Measurements from ENCODE around the gene FAAP20.

Gene FAAP20

DNA sequence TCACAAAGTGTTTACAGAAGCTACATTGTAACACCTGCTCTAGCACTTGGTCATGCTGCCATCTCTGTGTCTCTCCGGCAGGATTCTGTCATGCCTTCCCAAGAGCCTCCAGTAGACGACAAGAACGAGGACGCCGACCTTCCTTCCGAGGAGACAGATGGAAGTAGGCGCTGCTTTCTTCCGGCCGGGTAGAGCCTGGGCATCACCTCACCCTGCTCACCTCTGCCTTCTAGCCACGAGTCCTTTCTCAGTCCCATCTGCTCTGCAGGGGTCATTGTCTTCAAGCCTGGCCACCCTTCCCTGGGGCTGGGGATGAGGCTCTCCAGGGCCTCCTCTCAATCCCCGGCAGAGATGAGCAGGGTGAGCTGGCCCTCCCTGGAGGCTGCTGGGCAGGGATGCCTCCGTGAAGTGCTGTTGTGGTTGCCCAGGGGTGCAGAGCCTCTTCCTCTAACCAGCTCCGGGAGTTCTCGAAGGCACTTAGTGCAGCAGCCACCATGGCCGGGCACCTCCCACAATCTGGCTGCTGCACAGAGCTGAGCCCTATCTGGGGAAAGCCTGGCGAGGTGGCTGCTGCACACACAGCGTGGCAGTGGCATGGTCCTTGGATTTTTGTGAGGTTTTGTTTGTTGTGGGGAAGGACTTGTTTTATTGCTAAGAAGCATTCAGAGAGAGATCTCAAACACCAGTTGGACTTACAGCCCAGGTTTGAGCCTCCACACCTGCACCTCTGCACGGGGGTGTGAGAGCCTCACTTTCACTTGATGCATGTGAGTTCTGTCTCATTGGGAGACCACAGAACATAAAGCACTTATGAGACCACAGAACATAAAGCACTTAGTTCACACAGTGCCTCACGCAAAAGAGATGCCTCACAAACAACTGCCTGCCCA lies 48.4 kb downstream of the FAAP20 start:
- Histone ChIP-seq H3F3A (ENCODE audit: low read depth) (no peaks in the 10 kb centered on the region), H3K9me3 (ENCODE audit: insufficient read depth, low read depth, low read length) (no peaks in the 10 kb centered on the region), H3K36me3 (ENCODE audit: insufficient read depth, low read length) (no peaks in the 10 kb centered on the region), H3K27me3 (ENCODE audit: insufficient read depth, low read length, poor library complexity, severe bottlenecking) (no peaks in the 10 kb centered on the region), H3K4me1 (ENCODE audit: insufficient read depth, low read length, poor library complexity, severe bottlenecking) (peaks cover 47% of the 10 kb centered on the region), H3K4me2 (ENCODE audit: low read depth, low read length, poor library complexity, severe bottlenecking) (peak overlapping the region; percentile 44), H3K79me2 (ENCODE audit: insufficient read depth, low read length) (no peaks in the 10 kb centered on the region), H3K9me2 (replicated peaks; ENCODE audit: low read depth, low read length) (no peaks in the 10 kb centered on the region), H2AFZ (ENCODE audit: low read length) (peak overlapping the region; percentile 23; the same call in 1 of the 2 replicates), H4K20me1 (ENCODE audit: insufficient read depth, low read length, poor library complexity, severe bottlenecking) (no peaks in the 10 kb centered on the region), H3K9ac (ENCODE audit: low read depth, low read length, poor library complexity, severe bottlenecking) (no peak overlapping the region), H3K4me3 (ENCODE audit: low read length, poor library complexity, severe bottlenecking) (peak overlapping the region; percentile 17)
- no peak for TF ChIP-seq EZH2phosphoT487 (IDR thresholded peaks at IDR 0.05; ENCODE audit: borderline replicate concordance)
- TF ChIP-seq, protein P1, sequence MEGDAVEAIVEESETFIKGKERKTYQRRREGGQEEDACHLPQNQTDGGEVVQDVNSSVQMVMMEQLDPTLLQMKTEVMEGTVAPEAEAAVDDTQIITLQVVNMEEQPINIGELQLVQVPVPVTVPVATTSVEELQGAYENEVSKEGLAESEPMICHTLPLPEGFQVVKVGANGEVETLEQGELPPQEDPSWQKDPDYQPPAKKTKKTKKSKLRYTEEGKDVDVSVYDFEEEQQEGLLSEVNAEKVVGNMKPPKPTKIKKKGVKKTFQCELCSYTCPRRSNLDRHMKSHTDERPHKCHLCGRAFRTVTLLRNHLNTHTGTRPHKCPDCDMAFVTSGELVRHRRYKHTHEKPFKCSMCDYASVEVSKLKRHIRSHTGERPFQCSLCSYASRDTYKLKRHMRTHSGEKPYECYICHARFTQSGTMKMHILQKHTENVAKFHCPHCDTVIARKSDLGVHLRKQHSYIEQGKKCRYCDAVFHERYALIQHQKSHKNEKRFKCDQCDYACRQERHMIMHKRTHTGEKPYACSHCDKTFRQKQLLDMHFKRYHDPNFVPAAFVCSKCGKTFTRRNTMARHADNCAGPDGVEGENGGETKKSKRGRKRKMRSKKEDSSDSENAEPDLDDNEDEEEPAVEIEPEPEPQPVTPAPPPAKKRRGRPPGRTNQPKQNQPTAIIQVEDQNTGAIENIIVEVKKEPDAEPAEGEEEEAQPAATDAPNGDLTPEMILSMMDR (conservative IDR thresholded peaks at IDR 0.05; ENCODE audit: low read length) = no peak

DNA sequence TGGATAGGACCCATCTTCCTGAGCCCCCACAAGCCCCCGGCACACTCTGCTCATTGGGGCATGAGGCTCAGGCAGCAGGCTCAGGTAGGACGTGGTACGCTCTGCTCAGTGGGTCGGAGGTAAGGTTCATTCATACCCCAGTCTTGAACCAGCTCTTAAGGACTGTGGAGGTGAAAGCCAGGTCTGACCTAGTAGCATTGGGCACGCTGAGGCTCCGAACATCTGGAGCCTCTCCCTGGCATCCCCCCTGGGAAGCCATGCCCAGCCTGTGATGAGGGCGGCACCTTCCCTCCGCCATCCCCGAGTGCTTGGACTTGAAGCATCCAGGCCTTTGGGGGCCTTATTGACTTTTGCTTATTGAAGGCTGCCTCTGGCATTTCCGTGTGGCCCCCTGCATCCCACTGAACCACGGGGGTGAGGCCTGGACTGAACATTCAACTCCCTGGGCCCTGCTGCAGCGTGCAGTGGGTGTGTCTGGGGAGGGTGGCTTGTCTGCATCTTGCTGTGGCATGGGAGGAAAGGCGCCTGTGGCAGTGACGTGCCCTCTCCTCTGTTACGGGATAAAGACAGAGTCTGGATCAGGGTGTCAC lies 50.0 kb downstream of the FAAP20 start:
- Histone ChIP-seq H3K4me2 (ENCODE audit: low read depth, low read length, poor library complexity, severe bottlenecking) (no peak overlapping the region), H3K36me3 (ENCODE audit: insufficient read depth, low read length) (no peaks in the 10 kb centered on the region), H3K4me3 (ENCODE audit: low read length, poor library complexity, severe bottlenecking) (no peak overlapping the region), H3K9me2 (replicated peaks; ENCODE audit: low read depth, low read length) (no peaks in the 10 kb centered on the region), H3K4me1 (ENCODE audit: insufficient read depth, low read length, poor library complexity, severe bottlenecking) (peaks cover 36% of the 10 kb centered on the region), H3K9me3 (ENCODE audit: insufficient read depth, low read depth, low read length) (no peaks in the 10 kb centered on the region), H3F3A (ENCODE audit: low read depth) (no peaks in the 10 kb centered on the region), H3K79me2 (ENCODE audit: insufficient read depth, low read length) (no peaks in the 10 kb centered on the region), H3K27me3 (ENCODE audit: insufficient read depth, low read length, poor library complexity, severe bottlenecking) (no peaks in the 10 kb centered on the region), H4K20me1 (ENCODE audit: insufficient read depth, low read length, poor library complexity, severe bottlenecking) (no peaks in the 10 kb centered on the region), H3K9ac (ENCODE audit: low read depth, low read length, poor library complexity, severe bottlenecking) (no peak overlapping the region), H2AFZ (ENCODE audit: low read length) (no peak overlapping the region)
- TF ChIP-seq, protein P1 (conservative IDR thresholded peaks at IDR 0.05; ENCODE audit: low read length) = no peak
- no peak for TF ChIP-seq EZH2phosphoT487 (IDR thresholded peaks at IDR 0.05; ENCODE audit: borderline replicate concordance)

DNA sequence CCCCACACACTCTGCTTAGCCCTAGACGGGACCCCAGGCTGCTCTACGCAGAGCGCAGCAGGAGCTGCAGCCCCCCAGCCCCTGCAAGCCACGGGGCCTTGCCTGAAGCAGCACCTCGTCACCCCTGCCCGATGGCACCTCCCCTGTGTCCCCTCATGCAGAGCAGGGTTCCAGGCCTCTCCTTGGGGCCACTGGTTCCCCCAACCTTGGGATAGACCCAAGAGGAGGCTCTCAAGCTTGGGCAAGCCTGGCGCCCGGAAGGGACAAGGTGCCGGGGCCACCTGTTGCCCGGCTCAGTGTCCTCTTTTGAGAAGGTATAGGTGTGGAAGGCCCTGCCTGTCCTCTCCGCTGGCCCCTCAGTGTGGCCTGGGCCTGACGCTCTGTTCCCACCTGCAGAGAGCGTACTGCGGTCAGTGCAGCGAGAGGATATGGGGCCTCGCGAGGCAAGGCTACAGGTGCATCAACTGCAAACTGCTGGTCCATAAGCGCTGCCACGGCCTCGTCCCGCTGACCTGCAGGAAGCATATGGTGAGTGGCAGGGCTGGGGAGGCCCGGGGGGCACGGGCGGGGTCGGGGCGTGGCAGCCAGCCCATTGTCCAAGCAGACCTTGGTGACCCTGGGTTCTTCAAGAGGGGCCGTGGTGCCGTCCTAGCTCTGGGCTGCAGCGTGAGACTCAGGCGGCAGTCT lies 50.6 kb downstream of the FAAP20 start:
- H3K79me2 ChIP-seq (ENCODE audit: insufficient read depth, low read length) = no peaks in the 10 kb centered on the region
- H3F3A ChIP-seq (ENCODE audit: low read depth) = no peaks in the 10 kb centered on the region
- no peak overlapping the region for H3K4me2 ChIP-seq (ENCODE audit: low read depth, low read length, poor library complexity, severe bottlenecking)
- H3K4me1 ChIP-seq (ENCODE audit: insufficient read depth, low read length, poor library complexity, severe bottlenecking) = peaks cover 31% of the 10 kb centered on the region
- TF ChIP-seq EZH2phosphoT487 (IDR thresholded peaks at IDR 0.05; ENCODE audit: borderline replicate concordance) = no peak
- TF ChIP-seq, protein P1 (conservative IDR thresholded peaks at IDR 0.05; ENCODE audit: low read length) = no peak
- H3K4me3 ChIP-seq (ENCODE audit: low read length, poor library complexity, severe bottlenecking) = no peak overlapping the region
- no peaks in the 10 kb centered on the region for H3K27me3 ChIP-seq (ENCODE audit: insufficient read depth, low read length, poor library complexity, severe bottlenecking)
- no peaks in the 10 kb centered on the region for H3K36me3 ChIP-seq (ENCODE audit: insufficient read depth, low read length)
- no peak overlapping the region for H2AFZ ChIP-seq (ENCODE audit: low read length)
- H3K9ac ChIP-seq (ENCODE audit: low read depth, low read length, poor library complexity, severe bottlenecking) = no peak overlapping the region
- no peaks in the 10 kb centered on the region for H3K9me2 ChIP-seq (replicated peaks; ENCODE audit: low read depth, low read length)
- H3K9me3 ChIP-seq (ENCODE audit: insufficient read depth, low read depth, low read length) = no peaks in the 10 kb centered on the region
- no peaks in the 10 kb centered on the region for H4K20me1 ChIP-seq (ENCODE audit: insufficient read depth, low read length, poor library complexity, severe bottlenecking)

Data from Loucy (cell line).